Liver (tissue), 9 donors: ENCODE results near the gene MBP. TPM values are rescaled to one million over a fixed set of nuclear protein-coding genes. Genes with fewer than 3 reads are reported as not detected.

Source experiments
- DNase-seq: peaks from one replicate; pipeline ENCODE4 v3.0.0-alpha.2; 2017; ENCODE audit warnings: low spot score
- H3K27ac ChIP-seq, 2 donors: one replicate each; pipeline ENCODE4 v1.7.0; 2013; ENCODE audit warnings: inconsistent platforms in 2 of 2, low read length in 2 of 2, control low read depth in 1 of 2, low read depth in 1 of 2, mild to moderate bottlenecking in 1 of 2
- H3K27me3 ChIP-seq, 4 donors: one replicate each; pipeline versions ENCODE4 v1.6.1 to v1.7.0; 2013; ENCODE audit warnings: low read length in 3 of 4, inconsistent platforms in 1 of 4, mild to moderate bottlenecking in 1 of 4, moderate library complexity in 1 of 4; ENCODE audit not compliant: control insufficient read depth in 4 of 4, insufficient read depth in 4 of 4
- H3K36me3 ChIP-seq, 4 donors: one replicate each; pipeline versions ENCODE4 v1.6.1 to v1.7.0; 2013; ENCODE audit warnings: low read length in 3 of 4, mild to moderate bottlenecking in 3 of 4, low read depth in 1 of 4, moderate library complexity in 1 of 4; ENCODE audit not compliant: control insufficient read depth in 4 of 4, insufficient read depth in 3 of 4
- H3K4me1 ChIP-seq, 4 donors: one replicate each; pipeline versions ENCODE4 v1.6.1 to v1.7.0; 2013; ENCODE audit warnings: low read length in 3 of 4, mild to moderate bottlenecking in 3 of 4, moderate library complexity in 1 of 4; ENCODE audit not compliant: control insufficient read depth in 4 of 4, insufficient read depth in 4 of 4
- H3K4me3 ChIP-seq, 3 donors: one replicate each; pipeline versions ENCODE4 v1.6.1 to v1.7.0; 2013; ENCODE audit warnings: low read length in 3 of 3, control low read depth in 1 of 3, low read depth in 1 of 3, mild to moderate bottlenecking in 1 of 3
- H3K9ac ChIP-seq, 2 donors: one replicate each; pipeline ENCODE4 v1.7.0; 2013; ENCODE audit warnings: low read length in 2 of 2, mild to moderate bottlenecking in 2 of 2, moderate library complexity in 2 of 2, control low read depth in 1 of 2, low read depth in 1 of 2
- H3K9me3 ChIP-seq, 4 donors: one replicate each; pipeline versions ENCODE4 v1.6.1 to v1.7.0; 2013; ENCODE audit warnings: low read length in 3 of 4; ENCODE audit not compliant: control insufficient read depth in 4 of 4
- ATF3 ChIP-seq: IDR thresholded peaks from 2 replicates; pipeline ENCODE4 v1.6.1; 2016; ENCODE audit warnings: antibody characterized with exemption
- CTCF ChIP-seq: fragments of 150-350 bp; IDR thresholded peaks from 2 replicates; pipeline ENCODE4 v1.5.1; 2017; ENCODE audit warnings: improper control_type of control experiment, low read depth, low read length; ENCODE audit not compliant: missing input control
- EGR1 ChIP-seq, 2 donors: IDR thresholded peaks; 2 replicates each; pipeline ENCODE4 v1.6.1; 2016 to 2018; ENCODE audit warnings: antibody characterized with exemption in 2 of 2, low read depth in 2 of 2
- FOXA1 ChIP-seq: IDR thresholded peaks from 2 replicates; pipeline ENCODE4 v1.6.1; 2016; ENCODE audit warnings: antibody characterized with exemption
- FOXA2 ChIP-seq: IDR thresholded peaks from 2 replicates; pipeline ENCODE4 v1.6.1; 2016; ENCODE audit warnings: antibody characterized with exemption
- GABPA ChIP-seq, 2 donors: IDR thresholded peaks in 1 of 2; conservative IDR thresholded peaks in 1 of 2; 2 replicates each; pipeline ENCODE4 v1.6.1; 2016; ENCODE audit warnings: antibody characterized with exemption in 2 of 2, mild to moderate bottlenecking in 1 of 2, moderate library complexity in 1 of 2
- HNF4A ChIP-seq, 2 donors: conservative IDR thresholded peaks; 2 replicates each; pipeline ENCODE4 v1.6.1; 2016; ENCODE audit warnings: antibody characterized with exemption in 2 of 2, mild to moderate bottlenecking in 2 of 2
- HNF4G ChIP-seq: IDR thresholded peaks from 2 replicates; pipeline ENCODE4 v1.6.1; 2016; ENCODE audit warnings: antibody characterized with exemption
- JUND ChIP-seq, 2 donors: IDR thresholded peaks; 2 replicates each; pipeline ENCODE4 v1.6.1; 2016; ENCODE audit warnings: antibody characterized with exemption in 2 of 2
- MAX ChIP-seq: IDR thresholded peaks from 2 replicates; pipeline ENCODE4 v1.6.1; 2016; ENCODE audit warnings: antibody characterized with exemption
- NR2F2 ChIP-seq: IDR thresholded peaks from 2 replicates; pipeline ENCODE4 v1.6.1; 2016; ENCODE audit warnings: antibody characterized with exemption
- RAD21 ChIP-seq, 2 donors: IDR thresholded peaks; 2 replicates each; pipeline ENCODE4 v1.6.1; 2016; ENCODE audit warnings: antibody characterized with exemption in 2 of 2, mild to moderate bottlenecking in 2 of 2
- REST ChIP-seq: IDR thresholded peaks from 2 replicates; pipeline ENCODE4 v1.6.1; 2016; ENCODE audit warnings: antibody characterized with exemption, mild to moderate bottlenecking
- RXRA ChIP-seq, 2 donors: IDR thresholded peaks; 2 replicates each; pipeline ENCODE4 v1.6.1; 2017 to 2018; ENCODE audit warnings: antibody characterized with exemption in 2 of 2, mild to moderate bottlenecking in 1 of 2
- SP1 ChIP-seq: IDR thresholded peaks from 2 replicates; pipeline ENCODE4 v1.6.1; 2018; ENCODE audit warnings: antibody characterized with exemption, mild to moderate bottlenecking
- TAF1 ChIP-seq: conservative IDR thresholded peaks from 2 replicates; pipeline ENCODE4 v1.6.1; 2016; ENCODE audit warnings: antibody characterized with exemption, mild to moderate bottlenecking
- YY1 ChIP-seq: IDR thresholded peaks from 2 replicates; pipeline ENCODE4 v1.6.1; 2016; ENCODE audit warnings: antibody characterized with exemption, mild to moderate bottlenecking
- ZBTB33 ChIP-seq: IDR thresholded peaks from 2 replicates; pipeline ENCODE4 v1.6.1; 2016; ENCODE audit warnings: antibody characterized with exemption
- WGBS: extraction: QIAGEN DNeasy Blood & Tissue Kit; methylation state at CpG from one replicate; pipeline ENCODE4 v1.1.7; 2013; 5-methylcytosine and 5-hydroxymethylcytosine counted together
- polyA plus RNA-seq, 2 donors: library from polyadenylated mRNA; stranded (reverse) in 1 of 2; unstranded in 1 of 2; fragments of 200-250 nt in 1 of 2; fragments of >200 nt in 1 of 2; fragmentation: Nextera tagmentation in 1 of 2; extraction: Ambion mirVana in 1 of 2; gene quantifications; one replicate each; pipeline versions ENCODE4 v1.2.1 to v1.2.3, GENCODE V29; 2013 to 2015
- total RNA-seq, 2 donors: library from RNA; depleted of rRNA; stranded (reverse); fragments of >200 nt; gene quantifications; one replicate each; pipeline ENCODE4 v1.2.3, GENCODE V29; 2014
- donor health status: healthy.
- donor health status: healthy.
- donor health status: healthy.
- donor health status: healthy.
- donor health status: healthy.

Gene MBP
- total and polyA plus RNA-seq, 4 donors = 9.7 to 23.3 (median 17.7) TPM

GRCh38 chr18:76977684-76978232 is 154.8 kb downstream of the MBP start:
- no peak overlapping the region for H3K4me3 ChIP-seq
- peak; percentile 17 for DNase-seq
- TF ChIP-seq EGR1 (IDR thresholded peaks at IDR 0.05; ENCODE audit: low read depth in 2 of 2) = no peak
- TF ChIP-seq RAD21 (IDR thresholded peaks at IDR 0.05) = no peak
- TF ChIP-seq TAF1 = no peak
- no peak for TF ChIP-seq SP1
- no peak for TF ChIP-seq REST
- no peak for TF ChIP-seq HNF4A (conservative IDR thresholded peaks at IDR 0.05)
- TF ChIP-seq YY1 = no peak
- no peak for TF ChIP-seq RXRA (IDR thresholded peaks at IDR 0.05)
- TF ChIP-seq GABPA (IDR thresholded peaks at IDR 0.05 in 1 of 2, conservative IDR thresholded peaks at IDR 0.05 in 1 of 2) = no peak
- no peak for TF ChIP-seq FOXA1
- no peak for TF ChIP-seq JUND (IDR thresholded peaks at IDR 0.05)
- no peak for TF ChIP-seq HNF4G
- no peak for TF ChIP-seq FOXA2
- no peaks in the 10 kb centered on the region for H3K27me3 ChIP-seq
- no peaks in the 10 kb centered on the region for H3K9me3 ChIP-seq
- H3K9ac ChIP-seq = no peak overlapping the region
- H3K4me1 ChIP-seq = peaks cover 2 to 16% (median 16%) of the 10 kb centered on the region in 4 donors
- H3K36me3 ChIP-seq = no peaks in the 10 kb centered on the region
- no peak overlapping the region for H3K27ac ChIP-seq
- 83% methylated on average over 11 of the region's 11 CpGs for WGBS

DNA sequence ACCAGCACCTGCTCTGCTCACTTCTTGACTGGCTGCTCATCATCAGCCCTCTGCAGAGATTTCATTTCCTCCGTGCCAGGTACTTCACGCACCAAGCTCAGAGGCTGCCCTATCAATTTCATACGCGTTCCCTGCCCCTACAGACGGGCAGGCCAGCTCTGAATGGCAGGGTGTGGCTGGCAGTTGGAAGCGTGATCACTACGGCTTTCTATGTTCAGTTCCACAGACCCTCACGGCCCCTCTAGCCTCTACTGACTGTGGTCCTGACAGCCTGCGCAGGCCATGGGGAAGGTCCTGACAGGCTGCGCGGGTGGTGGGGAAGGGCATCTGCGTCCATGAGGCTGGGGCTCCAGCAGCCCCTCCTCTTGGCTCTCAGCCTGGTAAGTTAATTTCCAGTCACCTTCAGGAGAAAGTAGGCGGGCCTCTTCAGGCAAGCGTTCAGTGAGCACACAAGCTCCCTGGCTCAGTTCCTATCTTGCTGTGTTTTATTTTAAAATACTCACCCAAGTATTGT is 155.4 kb downstream of the MBP start:
- Histone ChIP-seq H3K4me1 (peaks cover 2 to 11% (median 10%) of the 10 kb centered on the region in 4 donors), H3K4me3 (no peak overlapping the region), H3K9me3 (no peaks in the 10 kb centered on the region), H3K27me3 (no peaks in the 10 kb centered on the region), H3K9ac (no peak overlapping the region), H3K27ac (no peak overlapping the region), H3K36me3 (no peaks in the 10 kb centered on the region)
- WGBS = 85% methylated on average over 14 of the region's 14 CpGs
- peak; percentile 30 for DNase-seq
- TF ChIP-seq GABPA (IDR thresholded peaks at IDR 0.05 in 1 of 2, conservative IDR thresholded peaks at IDR 0.05 in 1 of 2) (no peak), ZBTB33 (no peak), HNF4G (no peak), FOXA1 (no peak), JUND (IDR thresholded peaks at IDR 0.05) (no peak), MAX (no peak), ATF3 (no peak), CTCF (no peak), RXRA (IDR thresholded peaks at IDR 0.05) (no peak), REST (no peak), EGR1 (IDR thresholded peaks at IDR 0.05; ENCODE audit: low read depth in 2 of 2) (no peak), YY1 (no peak), HNF4A (conservative IDR thresholded peaks at IDR 0.05) (no peak), FOXA2 (no peak), TAF1 (no peak), RAD21 (IDR thresholded peaks at IDR 0.05) (no peak), SP1 (no peak), NR2F2 (no peak)
